K562 (cell line): Measurements from ENCODE around the gene NTN1. TPM values are rescaled to one million over a fixed set of nuclear protein-coding genes. Genes with fewer than 3 reads are reported as not detected.

Experiments used
- ATAC-seq: fragments of 200-7000 bp; cut with Tn5 transposase; 3 replicates; pipeline ENCODE4 v1.9.1; 2020; ENCODE audit warnings: moderate library complexity
- BruUV-seq: library from RNA; stranded (reverse); fragments of 400-500 nt; replicated peaks from 2 replicates; lab custom pipeline; 2021; lab: Mats Ljungman, UMichigan
- CTCF ChIA-PET: fragments of 300-600 bp; formaldehyde crosslinking; extraction: SDS; loops from one replicate; lab custom pipeline; 2021; ENCODE audit warnings: low intra/inter-chr PET ratio; lab: Yijun Ruan, JAX
- POLR2A ChIA-PET: fragments of 300-600, 350-650 bp; sonication (Branson Sonifier 250); formaldehyde crosslinking; extraction: SDS; loops from one replicate; lab custom pipeline; 2021; ENCODE audit warnings: antibody characterized with exemption, inconsistent platforms; lab: Yijun Ruan, JAX
- DNase-seq, 4 experiments: peaks; one replicate each; pipeline versions ENCODE4 v3.0.0 to v3.0.0-alpha.2; 2011 to 2018; ENCODE audit warnings: low spot score in 3 of 4, mixed read lengths in 3 of 4; ENCODE audit errors: extremely low read depth in 1 of 4
- FAIRE-seq: peaks from 2 replicates; lab custom pipeline; 2011; peaks lifted over from hg19 to GRCh38; lab: Jason Lieb, UNC
- H2AFZ ChIP-seq: 2 replicates; pipeline ENCODE4 v1.6.0; 2011; ENCODE audit warnings: low read depth, low read length, control low read depth, inconsistent platforms
- H3K27ac ChIP-seq: fragments of 200-600 bp; 3 replicates; pipeline ENCODE4 v1.8.0; 2011; ENCODE audit warnings: low read depth, mild to moderate bottlenecking, control low read depth, inconsistent platforms, low read length, moderate library complexity, mixed read lengths; ENCODE audit errors: extremely low read depth
- H3K27me3 ChIP-seq, 2 experiments: fragments of 300-600 bp in 1 of 2; 2 replicates in 1 of 2; 3 replicates in 1 of 2; pipeline versions ENCODE4 v1.6.0 to v1.8.0; 2011; ENCODE audit warnings: inconsistent platforms in 2 of 2, low read length in 2 of 2, mild to moderate bottlenecking in 1 of 2, mixed read lengths in 1 of 2, moderate library complexity in 1 of 2; ENCODE audit not compliant: control insufficient read depth in 2 of 2, insufficient read depth in 2 of 2
- H3K36me3 ChIP-seq: fragments of 300-600 bp; 3 replicates; pipeline ENCODE4 v1.8.0; 2011; ENCODE audit warnings: mild to moderate bottlenecking, low read length, inconsistent platforms; ENCODE audit not compliant: control insufficient read depth, insufficient read depth
- H3K4me1 ChIP-seq, 2 experiments: fragments of 200-600 bp in 1 of 2; replicated peaks in 1 of 2; 2 replicates in 1 of 2; 3 replicates in 1 of 2; pipeline versions ENCODE4 v1.5.1 to v1.8.0; 2011; ENCODE audit warnings: inconsistent platforms in 2 of 2, low read length in 2 of 2, mild to moderate bottlenecking in 1 of 2, mixed read lengths in 1 of 2, moderate library complexity in 1 of 2; ENCODE audit not compliant: control insufficient read depth in 2 of 2, insufficient read depth in 2 of 2
- H3K4me2 ChIP-seq: 2 replicates; pipeline ENCODE4 v1.6.1; 2011; ENCODE audit warnings: low read length, control low read depth, inconsistent platforms, mixed read lengths; ENCODE audit not compliant: insufficient read depth
- H3K4me3 ChIP-seq: fragments of 200-600 bp; sonication (generic), shearing (Covaris generic); 2 replicates; pipeline ENCODE4 v1.5.1; 2016; ENCODE audit warnings: control low read depth, inconsistent platforms
- H3K79me2 ChIP-seq: fragments of 200-600 bp; 3 replicates; pipeline ENCODE4 v1.8.0; 2011; ENCODE audit warnings: low read length, inconsistent platforms; ENCODE audit not compliant: control insufficient read depth, insufficient read depth
- H3K9ac ChIP-seq, 2 experiments: 2 replicates each; pipeline versions ENCODE4 v1.6.0 to v1.6.1; 2011; ENCODE audit warnings: low read depth in 2 of 2, low read length in 2 of 2, control low read depth in 1 of 2, inconsistent platforms in 1 of 2, mild to moderate bottlenecking in 1 of 2, mixed read lengths in 1 of 2; ENCODE audit not compliant: insufficient read depth in 1 of 2
- H3K9me1 ChIP-seq: one replicate; pipeline ENCODE4 v1.6.0; 2011; ENCODE audit warnings: inconsistent platforms, mild to moderate bottlenecking, low read length, moderate library complexity; ENCODE audit not compliant: control insufficient read depth, insufficient read depth
- H3K9me3 ChIP-seq: replicated peaks from 2 replicates; pipeline ENCODE4 v1.5.1; 2011; ENCODE audit warnings: low read depth, low read length, inconsistent platforms; ENCODE audit not compliant: control insufficient read depth, insufficient read depth
- H4K20me1 ChIP-seq: replicated peaks from 2 replicates; pipeline ENCODE4 v1.6.1; 2011; ENCODE audit warnings: low read length, inconsistent platforms, mixed read lengths; ENCODE audit not compliant: control insufficient read depth, insufficient read depth
- NR2F6 ChIP-seq: fragments of 450-650 bp; formaldehyde crosslinking; IDR thresholded peaks from 2 replicates; pipeline ENCODE4 v1.4.0; 2020; ENCODE audit warnings: mild to moderate bottlenecking
- WHSC1 ChIP-seq: IDR thresholded peaks from one replicate; pipeline ENCODE4 v1.6.1; 2012; ENCODE audit warnings: low read length, control low read depth, inconsistent platforms
- ZBTB17 ChIP-seq: fragments of 450-650 bp; formaldehyde crosslinking; IDR thresholded peaks from 2 replicates; pipeline ENCODE4 v1.4.0; 2020; ENCODE audit warnings: mild to moderate bottlenecking
- ZNF780A ChIP-seq: fragments of 250-450 bp; sonication (Bioruptor Pico); IDR thresholded peaks from 2 replicates; pipeline ENCODE4 v1.5.0; 2021; ENCODE audit warnings: mild to moderate bottlenecking
- WGBS: fragments of 100-300 bp; shearing (Covaris generic); methylation state at CpG from one replicate; pipeline ENCODE4 v1.1.6; 2016; ENCODE audit warnings: low coverage, mixed read lengths; ENCODE audit not compliant: insufficient coverage; ENCODE audit errors: missing lambda C conversion rate; 5-methylcytosine and 5-hydroxymethylcytosine counted together
- in situ Hi-C: fragments of 300-500 bp; cut with MboI; formaldehyde crosslinking; loops from 4 replicates; pipeline ENCODE4 v1.15.0; 2018; ENCODE audit warnings: inconsistent platforms, mixed read lengths
- intact Hi-C: fragments of 100-400 bp; cut with micrococcal nuclease; formaldehyde crosslinking; loops from 2 replicates; pipeline ENCODE4 v1.14.2; 2022
- polyA plus RNA-seq, 8 experiments: library from polyadenylated mRNA; depleted of rRNA in 4 of 8; stranded (reverse) in 5 of 8; unstranded in 3 of 8; fragments of >200 nt; fragmentation: Nextera tagmentation in 2 of 8; fragmentation: Illumina TruSeq in 1 of 8; extraction: Ambion mirVana in 2 of 8; extraction: Trizol in 1 of 8; gene quantifications; 2 replicates each; pipeline versions ENCODE4 v1.2.1 to v1.2.3, GENCODE V29; 2011 to 2014; ENCODE audit warnings: inconsistent platforms in 1 of 8, missing spikeins in 1 of 8
- total RNA-seq, 7 experiments: library from RNA; depleted of rRNA in 6 of 7; stranded (reverse); fragments of >200 nt in 6 of 7; fragmentation: Illumina TruSeq in 2 of 7; extraction: Trizol in 2 of 7; gene quantifications; 2 replicates each; pipeline versions ENCODE4 v1.2.1 to v1.2.3, GENCODE V29; 2011 to 2021; ENCODE audit warnings: low replicate concordance in 1 of 7
- TF ChIP-seq, protein P1 (sequence below), 2 experiments: fragments of 450-650 bp; IDR thresholded peaks; 2 replicates each; pipeline ENCODE4 v1.6.1; 2016

NTN1 gene
- total and polyA plus RNA-seq, 9 of the 15 experiments (the other 6 are each of a cell fraction or from before 2014, with no cell fraction given), result 0.02 TPM; not detected in 8

DNA sequence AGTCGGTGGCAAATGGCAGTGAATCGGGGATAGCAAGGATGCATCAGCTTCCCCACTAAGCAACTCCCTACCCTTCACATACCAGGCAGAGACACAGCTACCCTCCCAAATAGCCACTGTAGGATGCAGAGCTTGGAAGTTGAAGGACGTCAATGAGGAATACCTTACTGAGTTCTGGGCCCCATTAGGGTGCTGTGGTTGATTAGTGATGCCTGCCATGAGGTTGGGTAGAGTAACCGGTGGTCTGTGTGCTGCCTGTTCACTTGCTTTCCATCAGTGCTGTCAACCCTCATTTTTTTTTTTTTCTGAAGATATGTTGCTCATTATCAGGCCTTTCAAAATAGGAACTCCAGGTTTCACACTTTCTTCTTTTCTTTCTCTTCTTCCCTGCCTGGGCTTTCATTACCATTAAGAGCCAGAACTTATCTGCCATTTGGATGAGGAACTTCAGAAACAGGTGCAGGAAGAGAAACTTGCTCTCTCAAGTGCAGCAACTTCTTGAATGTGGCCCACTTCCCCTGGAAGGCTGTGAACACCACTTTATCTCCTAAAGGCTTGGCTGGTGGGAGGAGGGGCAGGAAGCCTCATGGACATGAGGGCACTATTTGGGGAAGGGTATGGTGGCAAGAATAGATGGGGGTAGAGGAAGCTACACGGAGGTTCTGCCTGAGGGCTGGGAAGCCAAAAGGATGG lies 183.5 kb downstream of the NTN1 start:
- Histone ChIP-seq H2AFZ (no peak overlapping the region), H3K9ac (no peak overlapping the region), H3K4me1 (no peaks in the 10 kb centered on the region)
- intact Hi-C loops, result no loop called here
- TF ChIP-seq, protein P1, sequence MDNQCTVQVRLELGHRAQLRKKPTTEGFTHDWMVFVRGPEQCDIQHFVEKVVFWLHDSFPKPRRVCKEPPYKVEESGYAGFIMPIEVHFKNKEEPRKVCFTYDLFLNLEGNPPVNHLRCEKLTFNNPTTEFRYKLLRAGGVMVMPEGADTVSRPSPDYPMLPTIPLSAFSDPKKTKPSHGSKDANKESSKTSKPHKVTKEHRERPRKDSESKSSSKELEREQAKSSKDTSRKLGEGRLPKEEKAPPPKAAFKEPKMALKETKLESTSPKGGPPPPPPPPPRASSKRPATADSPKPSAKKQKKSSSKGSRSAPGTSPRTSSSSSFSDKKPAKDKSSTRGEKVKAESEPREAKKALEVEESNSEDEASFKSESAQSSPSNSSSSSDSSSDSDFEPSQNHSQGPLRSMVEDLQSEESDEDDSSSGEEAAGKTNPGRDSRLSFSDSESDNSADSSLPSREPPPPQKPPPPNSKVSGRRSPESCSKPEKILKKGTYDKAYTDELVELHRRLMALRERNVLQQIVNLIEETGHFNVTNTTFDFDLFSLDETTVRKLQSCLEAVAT (IDR thresholded peaks at IDR 0.05), result 0 out of 4 replicates have a peak, but pooled peaks of 1 of the 2 experiments have one; percentile 16
- no peak for TF ChIP-seq ZNF780A (CRISPR knock-in tag)
- peak; percentile 71 for TF ChIP-seq ZBTB17 (CRISPR knock-in tag)
- no peak for TF ChIP-seq WHSC1
- no peak for TF ChIP-seq NR2F6 (CRISPR knock-in tag)
- TF ChIP-seq, all 486 proteins: peak for 2
- ATAC-seq, result no peak
- no peaks in the 10 kb centered on the region for H3K79me2 ChIP-seq
- WGBS, result 3% methylated on average over 5 of the region's 5 CpGs
- no peaks in the 10 kb centered on the region for H3K9me1 ChIP-seq
- no peak overlapping the region for H3K27ac ChIP-seq
- no peaks in the 10 kb centered on the region for H3K36me3 ChIP-seq
- H3K9me3 ChIP-seq, result no peaks in the 10 kb centered on the region
- no peak overlapping the region for H3K4me2 ChIP-seq
- ChIA-PET POLR2A (no interaction called here), CTCF (no interaction called here)
- FAIRE-seq, result no peak
- H3K27me3 ChIP-seq, result peaks cover 2 to 17% of the 10 kb centered on the region in 2 experiments; a peak in 2 of 5 replicates
- no peak overlapping the region for H3K4me3 ChIP-seq
- in situ Hi-C loops, result no loop called here
- DNase-seq, result no peak
- BruUV-seq, result no TSS peak
- H4K20me1 ChIP-seq, result no peaks in the 10 kb centered on the region
